Endothelial cell of umbilical vein (primary cell): ENCODE data around the gene TSNAXIP1. TPM values are rescaled to one million over a fixed set of nuclear protein-coding genes. Genes with fewer than 3 reads are reported as not detected.

Experiments used
- BruUV-seq: library from RNA; stranded (reverse); fragments of 400-500 nt; replicated peaks from 2 replicates; lab custom pipeline; 2021; lab: Mats Ljungman, UMichigan
- CTCF ChIA-PET: fragments of 300-600, 350-600 bp; sonication (Branson Sonifier 250); formaldehyde crosslinking; loops from one replicate; lab custom pipeline; 2021; ENCODE audit warnings: antibody characterized with exemption, inconsistent platforms; lab: Charles Lee
- POLR2A ChIA-PET: fragments of 300-600, 350-600 bp; sonication (Branson Sonifier 250); formaldehyde crosslinking; loops from one replicate; lab custom pipeline; 2021; ENCODE audit warnings: antibody characterized with exemption, inconsistent platforms; lab: Charles Lee
- DNase-seq: peaks from one replicate; pipeline ENCODE4 v3.0.0-alpha.2; 2011; ENCODE audit warnings: low read depth, low spot score
- FAIRE-seq: peaks from 2 replicates; lab custom pipeline; 2011; peaks lifted over from hg19 to GRCh38; lab: Jason Lieb, UNC
- H2AFZ ChIP-seq: 2 replicates; pipeline ENCODE4 v1.6.0; 2012; ENCODE audit warnings: low read depth, low read length, control low read depth, inconsistent platforms
- H3K27ac ChIP-seq: 2 replicates; pipeline ENCODE4 v1.5.1; 2011; ENCODE audit warnings: low read depth, mild to moderate bottlenecking, control low read depth, low read length, moderate library complexity; ENCODE audit not compliant: insufficient read depth
- H3K27me3 ChIP-seq, 2 experiments: 2 replicates each; pipeline versions ENCODE4 v1.6.0 to v1.6.1; 2011; ENCODE audit warnings: low read length in 2 of 2, mixed read lengths in 1 of 2; ENCODE audit not compliant: control insufficient read depth in 2 of 2, insufficient read depth in 2 of 2
- H3K36me3 ChIP-seq, 2 experiments: 2 replicates in 1 of 2; 3 replicates in 1 of 2; pipeline ENCODE4 v1.5.1; 2011; ENCODE audit warnings: low read length in 2 of 2, mild to moderate bottlenecking in 1 of 2, moderate library complexity in 1 of 2; ENCODE audit not compliant: control insufficient read depth in 2 of 2, insufficient read depth in 2 of 2; ENCODE audit errors: extremely low read depth in 1 of 2
- H3K4me1 ChIP-seq: 3 replicates; pipeline ENCODE4 v1.5.1; 2011; ENCODE audit warnings: mild to moderate bottlenecking, low read length; ENCODE audit not compliant: control insufficient read depth, insufficient read depth; ENCODE audit errors: extremely low read depth
- H3K4me2 ChIP-seq: 2 replicates; pipeline ENCODE4 v1.6.1; 2011; ENCODE audit warnings: low read length, control low read depth, mixed read lengths; ENCODE audit not compliant: insufficient read depth
- H3K4me3 ChIP-seq, 3 experiments: fragments of 200-600 bp in 1 of 3; sonication (generic), shearing (Covaris generic) in 1 of 3; replicated peaks in 1 of 3; 2 replicates each; pipeline ENCODE4 v1.5.1; 2011 to 2016; ENCODE audit warnings: control low read depth in 3 of 3, low read length in 3 of 3, mild to moderate bottlenecking in 2 of 3, inconsistent platforms in 1 of 3, low read depth in 1 of 3, moderate library complexity in 1 of 3; ENCODE audit not compliant: insufficient read depth in 1 of 3
- H3K79me2 ChIP-seq: 2 replicates; pipeline ENCODE4 v1.6.0; 2012; ENCODE audit warnings: low read length, inconsistent platforms; ENCODE audit not compliant: control insufficient read depth, insufficient read depth
- H3K9ac ChIP-seq: replicated peaks from 2 replicates; pipeline ENCODE3; 2011; ENCODE audit warnings: low read length, control low read depth; ENCODE audit not compliant: insufficient read depth; ENCODE audit errors: extremely low read depth
- H3K9me1 ChIP-seq: replicated peaks from 3 replicates; pipeline ENCODE4 v1.6.0; 2011; ENCODE audit warnings: mild to moderate bottlenecking, low read length; ENCODE audit not compliant: control insufficient read depth, insufficient read depth; ENCODE audit errors: extremely low read depth
- H3K9me3 ChIP-seq: replicated peaks from 2 replicates; pipeline ENCODE4 v1.5.1; 2012; ENCODE audit warnings: low read length, inconsistent platforms; ENCODE audit not compliant: control insufficient read depth, insufficient read depth
- H4K20me1 ChIP-seq: replicated peaks from 2 replicates; pipeline ENCODE3; 2011; ENCODE audit warnings: mild to moderate bottlenecking, low read length; ENCODE audit not compliant: control insufficient read depth, insufficient read depth; ENCODE audit errors: extremely low read depth
- EZH2 ChIP-seq: IDR thresholded peaks from 2 replicates; pipeline ENCODE4 v1.6.1; 2012; ENCODE audit warnings: borderline replicate concordance, low read depth, mild to moderate bottlenecking, moderate library complexity, low read length, inconsistent platforms; ENCODE audit not compliant: severe bottlenecking
- FOS ChIP-seq: IDR thresholded peaks from 2 replicates; pipeline ENCODE4 v1.6.1; 2011; ENCODE audit warnings: mild to moderate bottlenecking, low read length, moderate library complexity, borderline replicate concordance; ENCODE audit not compliant: insufficient read depth
- GATA2 ChIP-seq: IDR thresholded peaks from 2 replicates; pipeline ENCODE4 v1.7.0; 2011; ENCODE audit warnings: low read depth, mild to moderate bottlenecking, moderate library complexity, mixed read lengths, low read length; ENCODE audit not compliant: insufficient read length, insufficient read depth
- JUN ChIP-seq: IDR thresholded peaks from 2 replicates; pipeline ENCODE4 v1.6.1; 2011; ENCODE audit warnings: borderline replicate concordance, low read depth; ENCODE audit not compliant: insufficient read length, insufficient read depth
- MYC ChIP-seq: IDR thresholded peaks from one replicate; pipeline ENCODE4 v1.6.1; 2011; ENCODE audit warnings: mild to moderate bottlenecking, low read depth, low read length
- POLR2A ChIP-seq: IDR thresholded peaks from 2 replicates; pipeline ENCODE4 v1.6.1; 2012; ENCODE audit warnings: low read depth, mild to moderate bottlenecking, control low read depth, low read length
- POLR2AphosphoS5 ChIP-seq: IDR thresholded peaks from 2 replicates; pipeline ENCODE4 v1.6.1; 2012; ENCODE audit warnings: low read depth, mild to moderate bottlenecking, control low read depth, low read length, moderate library complexity; ENCODE audit not compliant: insufficient read depth
- dilution Hi-C: fragments of 300-500 bp; cut with MboI; formaldehyde crosslinking; loops from one replicate; pipeline ENCODE4 v1.15.0; 2019; ENCODE audit warnings: low sequenced_read_pairs; ENCODE audit not compliant: extremely low pct_ligation_motif_present
- intact Hi-C: fragments of 100-400 bp; cut with micrococcal nuclease; formaldehyde crosslinking; loops from one replicate; pipeline ENCODE4 v1.10.0; 2022
- polyA plus RNA-seq, 4 experiments: library from polyadenylated mRNA; depleted of rRNA in 3 of 4; stranded (reverse) in 3 of 4; unstranded in 1 of 4; fragments of >200 nt; gene quantifications; 2 replicates each; pipeline versions ENCODE4 v1.2.1 to v1.2.3, GENCODE V29; 2011 to 2012; ENCODE audit warnings: missing spikeins in 1 of 4
- total RNA-seq: library from RNA; stranded (reverse); gene quantifications from 2 replicates; pipeline ENCODE4 v1.2.3, GENCODE V29; 2021
- TF ChIP-seq, protein P1 (sequence below): IDR thresholded peaks from 2 replicates; pipeline ENCODE4 v1.6.1; 2011; ENCODE audit not compliant: insufficient read depth, insufficient read length
- TF ChIP-seq, protein P2 (sequence below), 2 donors: IDR thresholded peaks; 1 replicate in 1 of 2; 2 replicates in 1 of 2; pipeline ENCODE4 v1.5.1; 2011; ENCODE audit warnings: low read length in 2 of 2, mild to moderate bottlenecking in 2 of 2, moderate library complexity in 2 of 2, control low read depth in 1 of 2, inconsistent platforms in 1 of 2, low read depth in 1 of 2; ENCODE audit not compliant: insufficient read depth in 1 of 2; ENCODE audit errors: extremely low read depth in 1 of 2

The TSNAXIP1 gene
- total and polyA plus RNA-seq, 2 donors (not counting 3 experiments of a cell fraction or from before 2014, with no cell fraction given) = 0.95 to 1.2 TPM

DNA sequence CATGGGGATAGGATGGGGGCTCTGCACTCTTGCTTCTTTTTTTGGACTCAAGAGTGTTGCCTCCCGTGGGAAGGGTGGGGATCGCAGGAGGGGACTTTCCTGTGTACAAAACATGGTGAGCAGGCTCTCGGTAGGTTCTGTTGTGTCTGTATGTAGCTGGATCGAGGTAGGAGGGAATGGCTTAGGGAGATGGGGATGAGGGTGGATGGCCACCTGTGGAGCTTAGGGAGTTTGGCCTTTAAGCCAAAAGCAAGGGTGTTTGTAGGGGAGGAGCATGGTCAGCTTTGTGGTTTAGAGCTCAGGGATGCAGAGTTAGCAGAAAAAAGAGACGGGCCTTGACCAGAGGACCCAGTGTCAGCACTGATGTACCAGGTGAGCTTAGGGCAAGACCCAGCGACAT lies 55.2 kb downstream of the TSNAXIP1 start:
- Histone ChIP-seq H3K9me1 (no peaks in the 10 kb centered on the region), H3K36me3 (peaks cover 2 to 34% of the 10 kb centered on the region in 2 experiments), H3K4me2 (no peak overlapping the region), H3K9me3 (no peaks in the 10 kb centered on the region), H2AFZ (no peak overlapping the region), H3K27me3 (no peaks in the 10 kb centered on the region), H3K9ac (no peak overlapping the region), H3K4me3 (no peak overlapping the region), H3K27ac (no peak overlapping the region), H3K79me2 (peaks cover 79% of the 10 kb centered on the region), H4K20me1 (peaks cover 2% of the 10 kb centered on the region), H3K4me1 (peaks cover 9% of the 10 kb centered on the region)
- FAIRE-seq (no peak), DNase-seq (no peak)
- TF ChIP-seq, protein P1, sequence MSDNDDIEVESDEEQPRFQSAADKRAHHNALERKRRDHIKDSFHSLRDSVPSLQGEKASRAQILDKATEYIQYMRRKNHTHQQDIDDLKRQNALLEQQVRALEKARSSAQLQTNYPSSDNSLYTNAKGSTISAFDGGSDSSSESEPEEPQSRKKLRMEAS = no peak
- TF ChIP-seq GATA2 = no peak
- no peak for TF ChIP-seq POLR2AphosphoS5
- TF ChIP-seq JUN = no peak
- no peak for TF ChIP-seq FOS
- TF ChIP-seq, protein P2, sequence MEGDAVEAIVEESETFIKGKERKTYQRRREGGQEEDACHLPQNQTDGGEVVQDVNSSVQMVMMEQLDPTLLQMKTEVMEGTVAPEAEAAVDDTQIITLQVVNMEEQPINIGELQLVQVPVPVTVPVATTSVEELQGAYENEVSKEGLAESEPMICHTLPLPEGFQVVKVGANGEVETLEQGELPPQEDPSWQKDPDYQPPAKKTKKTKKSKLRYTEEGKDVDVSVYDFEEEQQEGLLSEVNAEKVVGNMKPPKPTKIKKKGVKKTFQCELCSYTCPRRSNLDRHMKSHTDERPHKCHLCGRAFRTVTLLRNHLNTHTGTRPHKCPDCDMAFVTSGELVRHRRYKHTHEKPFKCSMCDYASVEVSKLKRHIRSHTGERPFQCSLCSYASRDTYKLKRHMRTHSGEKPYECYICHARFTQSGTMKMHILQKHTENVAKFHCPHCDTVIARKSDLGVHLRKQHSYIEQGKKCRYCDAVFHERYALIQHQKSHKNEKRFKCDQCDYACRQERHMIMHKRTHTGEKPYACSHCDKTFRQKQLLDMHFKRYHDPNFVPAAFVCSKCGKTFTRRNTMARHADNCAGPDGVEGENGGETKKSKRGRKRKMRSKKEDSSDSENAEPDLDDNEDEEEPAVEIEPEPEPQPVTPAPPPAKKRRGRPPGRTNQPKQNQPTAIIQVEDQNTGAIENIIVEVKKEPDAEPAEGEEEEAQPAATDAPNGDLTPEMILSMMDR (IDR thresholded peaks at IDR 0.05; ENCODE audit: extremely low read depth in 1 of 2, insufficient read depth in 1 of 2, low read depth in 1 of 2, low read length in 2 of 2) = no peak
- TF ChIP-seq EZH2 = no peak
- TF ChIP-seq MYC = no peak
- no peak for TF ChIP-seq POLR2A
- POLR2A ChIA-PET = interaction anchor here (0.8 kb wide), 1 partner anchor 32 kb away, joined by 4 read pairs; the partner anchor contains the start of gene PSKH1
- no TSS peak for BruUV-seq
- dilution Hi-C loops (no loop called here), intact Hi-C loops (no loop called here)
- CTCF ChIA-PET = interaction anchor here (0.8 to 4.5 kb wide), 4 partner anchors 14 to 194 kb away, joined by 3 to 64 read pairs (median 4); partner anchors contain the start of gene CENPT
